ENCODE measurements around the gene STT3A.

GRCh38 chr11:125570952-125571351, 21.7 kb upstream of the STT3A start:
- no peak for TF ChIP-seq CTCF (IDR thresholded peaks at IDR 0.05; ENCODE audit: low read depth, low read length, missing input control)
- no peak for TF ChIP-seq REST (IDR thresholded peaks at IDR 0.05)
- peak in 1 of 2 donors; percentile 24 for TF ChIP-seq GABPA (IDR thresholded peaks at IDR 0.05 in 1 of 2, conservative IDR thresholded peaks at IDR 0.05 in 1 of 2)
- peak; percentile 78 for TF ChIP-seq TAF1 (conservative IDR thresholded peaks at IDR 0.05)
- TF ChIP-seq SP1 (IDR thresholded peaks at IDR 0.05): peak; percentile 76
- TF ChIP-seq YY1 (IDR thresholded peaks at IDR 0.05): peak; percentile 54
- peak in 1 of 2 donors; percentile 14 for TF ChIP-seq RAD21 (IDR thresholded peaks at IDR 0.05)
- no peak for TF ChIP-seq ATF3 (IDR thresholded peaks at IDR 0.05)

Data from liver (tissue), 3 donors.